Body of pancreas (tissue), 4 donors: Measurements from ENCODE around the gene SPATA17.

ENCODE experiments used
- CTCF ChIP-seq, 7 experiments: fragments of 450-650 bp in 4 of 7; fragments of 200-600 bp in 3 of 7; sonication (generic) in 3 of 7; IDR thresholded peaks; one replicate each; pipeline ENCODE4 v1.5.1; 2016 to 2019; ENCODE audit warnings: antibody characterized with exemption in 7 of 7
- POLR2A ChIP-seq, 3 donors: fragments of 450-650 bp; IDR thresholded peaks; one replicate each; pipeline ENCODE4 v1.6.1; 2016; ENCODE audit warnings: antibody characterized with exemption in 3 of 3, mild to moderate bottlenecking in 2 of 3

GRCh38 chr1:217617126-217617525 lies 14.0 kb upstream of the SPATA17 start:
- TF ChIP-seq CTCF (IDR thresholded peaks at IDR 0.05), result no peak
- TF ChIP-seq POLR2A (IDR thresholded peaks at IDR 0.05), result no peak
